GM19455 (cell line): ENCODE data around the gene AHDC1.
"Not testable (repeated sequence)": the region's sequence is repeated elsewhere in the genome, so short reads cannot be mapped to it uniquely, and the experiment has no call there.

Experiments
- ATAC-seq: cut with Tn5 transposase; IDR thresholded peaks from one replicate; pipeline ENCODE4 v1.9.1; 2021; ENCODE audit not compliant: unreplicated experiment

AHDC1 gene

GRCh38 chr1:27564710-27565649 is 39.0 kb downstream of the AHDC1 start:
- no peak for ATAC-seq

GRCh38 chr1:27563591-27564471 is 40.1 kb downstream of the AHDC1 start:
- no peak for ATAC-seq

- no peak for ATAC-seq
Measured at GRCh38 chr1:27563341-27563590, 40.7 kb downstream of the AHDC1 start.

GRCh38 chr1:27562534-27563340 is 41.2 kb downstream of the AHDC1 start:
- no peak for ATAC-seq

- no peak for ATAC-seq
Measured at GRCh38 chr1:27562021-27562420, 41.9 kb downstream of the AHDC1 start.

DNA sequence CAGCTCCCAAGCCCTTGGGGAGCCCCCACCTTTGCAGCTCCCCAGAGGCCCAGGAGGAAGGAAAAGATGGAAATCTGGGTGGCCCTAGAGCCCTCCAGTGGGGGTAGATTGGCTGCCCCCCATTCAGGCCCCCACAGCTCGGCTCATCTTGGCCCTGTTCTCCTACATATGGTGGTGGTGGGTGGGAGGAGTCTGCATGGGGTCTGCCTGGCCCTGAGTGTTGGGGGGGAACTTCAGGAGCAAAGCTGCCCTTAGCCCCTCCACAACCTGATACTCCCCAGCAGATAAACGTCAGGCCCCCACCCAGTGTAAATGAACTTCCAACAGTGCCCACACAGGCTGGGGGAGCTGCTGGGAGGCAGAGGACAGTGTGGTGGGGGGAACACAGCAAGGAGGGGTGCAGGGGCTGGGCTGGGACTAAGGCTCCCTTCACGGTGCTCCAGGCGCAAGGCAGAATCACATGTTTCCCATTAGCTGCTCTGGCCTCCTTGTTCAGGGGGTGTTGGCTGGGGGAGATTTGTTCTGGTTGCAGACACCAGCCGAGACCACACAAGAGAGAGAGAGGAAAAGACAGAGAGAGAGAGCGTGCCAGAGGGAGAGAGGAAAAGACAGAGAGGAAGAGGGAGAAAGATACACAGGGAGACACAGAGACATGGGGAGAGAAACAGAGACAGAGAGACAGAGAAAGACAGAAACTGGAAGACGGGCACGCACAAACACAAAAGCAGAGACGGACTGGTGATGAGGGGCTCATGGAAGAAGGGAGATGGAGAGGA is 42.6 kb downstream of the AHDC1 start:
- no peak for ATAC-seq

GRCh38 chr1:27560268-27561123 is 43.4 kb downstream of the AHDC1 start:
- no peak for ATAC-seq

DNA sequence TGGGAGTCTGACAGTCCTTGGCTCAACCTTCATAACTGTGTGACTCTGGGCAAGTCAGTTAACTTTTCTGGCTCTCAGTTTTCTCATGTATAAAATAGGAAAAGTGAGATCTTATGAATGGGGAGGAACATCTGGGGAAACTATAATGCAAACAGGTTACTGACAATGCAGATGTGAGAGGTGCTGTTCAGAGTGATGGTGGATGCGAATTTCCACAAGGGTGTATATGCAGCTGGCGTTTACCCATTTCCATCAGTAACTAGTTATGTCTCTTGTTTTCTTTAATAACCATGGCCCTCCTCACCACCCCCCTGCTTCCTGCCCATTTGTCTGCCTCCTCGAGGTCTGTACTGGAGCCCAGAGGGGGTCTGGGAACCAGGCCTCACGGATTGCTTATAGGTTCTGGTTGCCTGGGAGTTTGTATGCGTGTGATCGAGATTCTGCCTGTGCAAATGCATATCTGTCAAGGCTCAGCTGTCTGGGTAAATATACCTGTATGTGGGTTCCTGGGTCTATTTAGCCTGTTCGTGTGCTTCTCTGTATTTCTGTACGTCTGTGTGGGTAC is 44.4 kb downstream of the AHDC1 start:
- no peak for ATAC-seq

GRCh38 chr1:27557596-27558340 is 46.2 kb downstream of the AHDC1 start:
- no peak for ATAC-seq

DNA sequence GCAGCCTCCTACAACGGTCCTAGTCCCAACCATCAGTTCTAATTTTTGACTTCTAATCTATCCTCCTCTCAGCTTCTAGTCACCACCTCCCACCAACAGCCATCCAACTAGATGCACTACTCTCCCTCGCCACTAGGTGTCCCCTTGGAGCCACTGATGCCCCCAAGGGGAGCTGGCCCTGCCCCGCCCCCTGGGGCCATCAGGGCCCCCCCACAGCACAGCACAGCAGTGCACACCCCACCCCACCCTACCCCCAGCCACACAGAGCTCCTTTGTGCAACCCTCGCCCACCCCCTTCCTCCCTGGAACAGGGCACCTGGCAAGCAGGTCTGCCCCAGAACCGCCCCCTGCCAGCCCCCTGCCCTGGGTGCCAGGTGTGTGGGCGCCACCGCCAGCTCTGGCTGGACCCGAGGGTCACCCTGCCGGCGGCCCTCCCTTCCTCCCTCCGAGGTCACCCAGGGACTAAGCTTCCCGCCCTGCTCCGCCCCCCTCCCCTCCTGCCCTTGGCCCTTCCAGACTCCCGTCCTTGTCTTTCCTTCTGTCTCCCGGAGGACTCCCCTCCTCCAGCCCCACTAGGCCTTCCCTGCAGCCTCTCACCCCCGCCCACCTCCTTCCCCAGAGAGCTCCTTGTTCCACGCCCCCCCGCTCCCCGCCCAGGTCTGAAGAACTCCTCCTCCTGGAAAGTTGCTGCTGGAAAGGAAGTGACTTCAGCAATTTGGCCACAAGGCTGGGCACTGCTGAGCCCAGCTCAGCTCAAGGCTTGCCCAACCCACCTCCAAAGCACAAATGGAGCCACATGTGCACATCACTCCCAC is 47.0 kb downstream of the AHDC1 start:
- no peak for ATAC-seq

DNA sequence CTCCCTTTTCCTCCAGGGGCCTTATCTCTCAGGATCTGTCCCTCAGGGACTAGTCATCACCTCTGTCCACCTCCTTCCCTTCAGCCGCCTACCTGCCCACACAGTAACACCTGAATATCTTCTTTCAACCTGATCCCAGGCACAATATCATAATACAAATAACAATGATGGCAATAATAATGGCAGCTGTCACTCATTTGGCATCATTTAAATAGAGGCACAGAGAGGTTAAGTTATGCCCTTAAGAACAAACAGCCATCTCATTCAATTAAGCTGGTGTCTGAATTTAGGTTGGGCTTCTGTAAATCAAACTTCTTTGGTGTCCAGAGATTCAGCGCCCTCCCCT is 47.5 kb downstream of the AHDC1 start:
- ATAC-seq: no peak

GRCh38 chr1:27555700-27556424 is 48.1 kb downstream of the AHDC1 start:
- ATAC-seq: no peak

- ATAC-seq: no peak
Measured at GRCh38 chr1:27554759-27555699, 48.9 kb downstream of the AHDC1 start.

DNA sequence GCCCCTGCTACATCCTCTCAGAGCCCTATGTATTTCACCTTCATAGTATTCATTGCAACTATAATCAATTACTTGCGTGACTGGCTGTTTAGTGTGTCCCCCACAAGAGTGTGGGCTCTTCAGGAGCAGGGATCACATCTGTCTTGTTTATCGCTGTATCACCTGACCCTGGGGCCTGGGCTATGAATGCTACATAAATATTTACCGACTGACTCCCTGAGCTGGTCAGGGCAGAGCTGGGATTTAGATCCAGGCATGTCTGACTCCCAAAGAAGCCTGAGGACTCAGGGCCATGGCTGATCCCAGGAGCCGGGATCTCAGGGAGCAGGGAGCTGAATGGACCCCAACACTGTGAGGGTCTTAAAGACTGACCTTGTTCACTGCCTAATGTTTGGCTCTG is 49.7 kb downstream of the AHDC1 start:
- ATAC-seq: no peak

DNA sequence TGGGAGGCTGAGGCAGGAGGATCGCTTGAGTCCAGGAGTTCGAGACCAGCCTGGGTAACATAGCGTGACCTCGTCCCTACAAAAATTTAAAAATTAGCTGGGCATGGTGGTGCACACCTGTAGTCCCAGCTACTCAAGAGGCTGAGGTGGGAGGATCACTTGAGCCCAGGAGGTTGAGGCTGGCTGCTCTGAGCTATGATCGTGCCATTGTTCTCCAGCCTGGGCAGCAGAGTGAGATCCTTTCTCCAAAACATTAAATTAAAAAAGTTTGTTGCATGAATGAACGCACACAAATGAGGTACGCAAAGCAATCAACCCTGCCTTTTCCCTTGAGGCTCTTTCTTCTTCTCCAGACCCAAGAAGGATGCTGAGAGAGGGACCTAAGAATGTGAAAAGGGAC is 50.1 kb downstream of the AHDC1 start:
- not testable (repeated sequence) for ATAC-seq

DNA sequence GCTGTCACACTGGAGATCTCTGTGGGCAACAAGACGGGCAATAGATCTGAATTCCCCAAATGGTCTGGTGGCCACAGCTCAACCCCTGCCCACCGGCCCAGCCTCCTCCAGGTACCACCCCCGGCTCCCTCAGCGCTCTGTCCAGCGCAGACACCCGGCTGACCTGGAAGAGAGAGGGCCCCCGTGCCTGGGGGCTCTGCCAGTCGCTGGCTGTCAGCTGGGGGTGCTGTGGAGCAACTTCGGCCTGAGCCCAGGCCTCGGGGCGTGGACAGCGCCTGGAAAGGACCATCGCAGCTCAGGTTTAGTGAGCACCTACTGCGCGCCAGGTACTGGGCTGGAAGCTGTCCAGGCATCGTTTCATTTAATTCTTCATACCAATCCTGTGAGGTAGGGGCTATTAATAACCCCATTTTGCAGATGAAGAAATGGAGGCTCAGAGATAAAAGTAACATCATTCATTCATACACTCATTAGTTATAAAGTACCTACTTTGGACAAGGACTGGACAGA is 51.0 kb downstream of the AHDC1 start:
- ATAC-seq: no peak
